ENCODE results near the gene CCDC127. TPM values are rescaled to one million over a fixed set of nuclear protein-coding genes. Genes with fewer than 3 reads are reported as not detected.

The CCDC127 gene
- total and polyA plus RNA-seq, 2 of the 13 experiments (the other 11 are each of a cell fraction or from before 2014, with no cell fraction given), result 2.9 to 4.3 TPM

GRCh38 chr5:154236-154635, 63.7 kb downstream of the CCDC127 start:
- intact Hi-C loops (cut with micrococcal nuclease; ENCODE audit: unreplicated experiment), result no loop called here
- no peak for TF ChIP-seq ZNF737 (CRISPR knock-in tag; IDR thresholded peaks at IDR 0.05; ENCODE audit: borderline replicate concordance)
- no peak for TF ChIP-seq ZNF780A (CRISPR knock-in tag; IDR thresholded peaks at IDR 0.05)
- TF ChIP-seq PAF1 (CRISPR knock-in tag; IDR thresholded peaks at IDR 0.05), result no peak
- TF ChIP-seq NR1H2 (CRISPR knock-in tag; IDR thresholded peaks at IDR 0.05; ENCODE audit: borderline replicate concordance, low read depth), result no peak
- no peak for TF ChIP-seq RARA (CRISPR knock-in tag; IDR thresholded peaks at IDR 0.05)
- TF ChIP-seq POGZ (CRISPR knock-in tag; IDR thresholded peaks at IDR 0.05), result no peak
- no peak for TF ChIP-seq ZKSCAN1 (IDR thresholded peaks at IDR 0.05; ENCODE audit: low read length)
- no peak for TF ChIP-seq HOXD1 (CRISPR knock-in tag; IDR thresholded peaks at IDR 0.05)
- no peak for TF ChIP-seq ZNF770 (CRISPR knock-in tag; IDR thresholded peaks at IDR 0.05)
- TF ChIP-seq E2F5 (CRISPR knock-in tag; conservative IDR thresholded peaks at IDR 0.05), result no peak
- TF ChIP-seq ZNF234 (CRISPR knock-in tag; conservative IDR thresholded peaks at IDR 0.05), result no peak
- TF ChIP-seq ARID5B (CRISPR knock-in tag; IDR thresholded peaks at IDR 0.05), result no peak
- DNase-seq (ENCODE audit: low spot score), result no peak

More at GRCh38 chr5:154236-154635, 63.7 kb downstream of the CCDC127 start:
- Histone ChIP-seq H2AFZ (ENCODE audit: low read length) (no peak overlapping the region), H3K4me2 (ENCODE audit: low read depth, low read length) (no peak overlapping the region), H3K79me2 (ENCODE audit: insufficient read depth, low read length) (no peaks in the 10 kb centered on the region), H3K4me1 (ENCODE audit: insufficient read depth, low read length) (no peaks in the 10 kb centered on the region), H3K27ac (ENCODE audit: extremely low read length, insufficient read depth, low read length) (no peak overlapping the region), H4K20me1 (ENCODE audit: insufficient read depth, low read length) (no peaks in the 10 kb centered on the region), H3K4me3 (replicated peaks in 1 of 3; ENCODE audit: insufficient read depth in 1 of 3, low read depth in 2 of 3, low read length in 3 of 3) (no peak overlapping the region), H3K27me3 (ENCODE audit: control insufficient read depth in 1 of 2, insufficient read depth in 2 of 2, low read length in 2 of 2) (peaks cover 6 to 52% of the 10 kb centered on the region in 2 experiments; a peak in 4 of 5 replicates), H3K9ac (ENCODE audit: insufficient read depth, low read depth, low read length) (no peak overlapping the region), H3K36me3 (replicated peaks in 1 of 2; ENCODE audit: control insufficient read depth in 1 of 2, insufficient read depth in 2 of 2, low read length in 2 of 2) (no peaks in the 10 kb centered on the region), H3K9me3 (ENCODE audit: low read length) (no peaks in the 10 kb centered on the region)
- in situ Hi-C loops (cut with HindIII; ENCODE audit: extremely low pct_ligation_motif_present, low pct_unique_long_range_greater_than_20kb), result no loop called here
- POLR2A ChIA-PET, result no interaction called here
- WGBS (ENCODE audit: low lambda C conversion rate), result 45% methylated on average over 10 of the region's 10 CpGs
- BruUV-seq (replicated peaks), result no TSS peak
- ATAC-seq (no peak), FAIRE-seq (no peak)
- CTCF ChIA-PET (ENCODE audit: low intra/inter-chr PET ratio, low total read pairs), result no interaction called here

Data from HepG2 (cell line).